Measurements from ENCODE around the gene SNAP47.

Gene SNAP47

DNA sequence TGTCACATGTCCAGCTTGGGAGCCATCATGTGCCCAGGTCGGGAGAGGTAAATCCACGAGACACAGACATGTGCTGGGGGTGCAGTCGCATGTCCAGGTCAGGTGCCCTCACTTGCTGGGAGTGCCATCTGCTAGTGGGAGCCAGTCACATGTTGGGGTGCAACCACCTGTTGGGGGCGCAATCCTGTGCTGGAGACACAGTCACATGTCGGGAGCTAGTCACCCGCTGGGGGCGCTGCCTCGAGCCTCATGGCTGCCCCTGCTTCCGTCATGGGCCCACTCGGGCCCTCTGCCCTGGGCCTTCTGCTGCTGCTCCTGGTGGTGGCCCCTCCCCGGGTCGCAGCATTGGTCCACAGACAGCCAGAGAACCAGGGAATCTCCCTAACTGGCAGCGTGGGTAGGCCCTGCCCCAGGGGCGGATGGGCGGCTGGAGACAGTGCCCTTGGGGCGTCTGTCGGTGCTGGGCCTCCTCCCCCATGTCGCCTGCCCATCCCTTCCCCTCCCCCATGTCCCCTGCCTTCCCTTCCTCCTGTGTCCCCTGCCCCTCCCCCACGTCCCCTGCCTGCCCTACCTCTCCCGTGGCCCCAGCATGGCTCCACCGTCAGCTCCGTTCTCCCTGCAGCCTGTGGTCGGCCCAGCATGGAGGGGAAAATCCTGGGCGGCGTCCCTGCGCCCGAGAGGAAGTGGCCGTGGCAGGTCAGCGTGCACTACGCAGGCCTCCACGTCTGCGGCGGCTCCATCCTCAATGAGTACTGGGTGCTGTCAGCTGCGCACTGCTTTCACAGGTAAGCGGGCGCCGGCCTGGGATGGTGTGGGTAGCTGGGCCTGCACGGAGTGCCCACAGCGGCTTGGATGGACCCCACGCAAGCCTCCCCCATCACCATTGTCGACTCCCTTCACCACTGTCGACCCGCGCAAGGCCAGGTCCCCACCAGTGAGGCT is 80.5 kb downstream of the SNAP47 start, which contains the start of gene PRSS38:
Gene PRSS38 (plus strand): TSS at position 208 of the 942 bp plus-strand sequence. CDS start 42 bp downstream, at position 250.
- no peak for TF ChIP-seq TAF1 (IDR thresholded peaks at IDR 0.05; ENCODE audit: borderline replicate concordance, insufficient read depth, low read length)
- no peak for TF ChIP-seq FOXP2 (optimal IDR thresholded peaks at IDR 0.05; ENCODE audit: borderline replicate concordance, extremely low read depth, extremely low read length, insufficient read depth)
- TF ChIP-seq, protein P1, sequence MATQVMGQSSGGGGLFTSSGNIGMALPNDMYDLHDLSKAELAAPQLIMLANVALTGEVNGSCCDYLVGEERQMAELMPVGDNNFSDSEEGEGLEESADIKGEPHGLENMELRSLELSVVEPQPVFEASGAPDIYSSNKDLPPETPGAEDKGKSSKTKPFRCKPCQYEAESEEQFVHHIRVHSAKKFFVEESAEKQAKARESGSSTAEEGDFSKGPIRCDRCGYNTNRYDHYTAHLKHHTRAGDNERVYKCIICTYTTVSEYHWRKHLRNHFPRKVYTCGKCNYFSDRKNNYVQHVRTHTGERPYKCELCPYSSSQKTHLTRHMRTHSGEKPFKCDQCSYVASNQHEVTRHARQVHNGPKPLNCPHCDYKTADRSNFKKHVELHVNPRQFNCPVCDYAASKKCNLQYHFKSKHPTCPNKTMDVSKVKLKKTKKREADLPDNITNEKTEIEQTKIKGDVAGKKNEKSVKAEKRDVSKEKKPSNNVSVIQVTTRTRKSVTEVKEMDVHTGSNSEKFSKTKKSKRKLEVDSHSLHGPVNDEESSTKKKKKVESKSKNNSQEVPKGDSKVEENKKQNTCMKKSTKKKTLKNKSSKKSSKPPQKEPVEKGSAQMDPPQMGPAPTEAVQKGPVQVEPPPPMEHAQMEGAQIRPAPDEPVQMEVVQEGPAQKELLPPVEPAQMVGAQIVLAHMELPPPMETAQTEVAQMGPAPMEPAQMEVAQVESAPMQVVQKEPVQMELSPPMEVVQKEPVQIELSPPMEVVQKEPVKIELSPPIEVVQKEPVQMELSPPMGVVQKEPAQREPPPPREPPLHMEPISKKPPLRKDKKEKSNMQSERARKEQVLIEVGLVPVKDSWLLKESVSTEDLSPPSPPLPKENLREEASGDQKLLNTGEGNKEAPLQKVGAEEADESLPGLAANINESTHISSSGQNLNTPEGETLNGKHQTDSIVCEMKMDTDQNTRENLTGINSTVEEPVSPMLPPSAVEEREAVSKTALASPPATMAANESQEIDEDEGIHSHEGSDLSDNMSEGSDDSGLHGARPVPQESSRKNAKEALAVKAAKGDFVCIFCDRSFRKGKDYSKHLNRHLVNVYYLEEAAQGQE (IDR thresholded peaks at IDR 0.05; ENCODE audit: insufficient read depth in 1 of 2, low read depth in 2 of 2, low read length in 2 of 2) = no peak
- no peak for TF ChIP-seq SIN3A (IDR thresholded peaks at IDR 0.05; ENCODE audit: borderline replicate concordance, insufficient read depth, low read length)
- TF ChIP-seq POLR2AphosphoS5 (IDR thresholded peaks at IDR 0.05; ENCODE audit: low read depth, low read length) = no peak

DNA sequence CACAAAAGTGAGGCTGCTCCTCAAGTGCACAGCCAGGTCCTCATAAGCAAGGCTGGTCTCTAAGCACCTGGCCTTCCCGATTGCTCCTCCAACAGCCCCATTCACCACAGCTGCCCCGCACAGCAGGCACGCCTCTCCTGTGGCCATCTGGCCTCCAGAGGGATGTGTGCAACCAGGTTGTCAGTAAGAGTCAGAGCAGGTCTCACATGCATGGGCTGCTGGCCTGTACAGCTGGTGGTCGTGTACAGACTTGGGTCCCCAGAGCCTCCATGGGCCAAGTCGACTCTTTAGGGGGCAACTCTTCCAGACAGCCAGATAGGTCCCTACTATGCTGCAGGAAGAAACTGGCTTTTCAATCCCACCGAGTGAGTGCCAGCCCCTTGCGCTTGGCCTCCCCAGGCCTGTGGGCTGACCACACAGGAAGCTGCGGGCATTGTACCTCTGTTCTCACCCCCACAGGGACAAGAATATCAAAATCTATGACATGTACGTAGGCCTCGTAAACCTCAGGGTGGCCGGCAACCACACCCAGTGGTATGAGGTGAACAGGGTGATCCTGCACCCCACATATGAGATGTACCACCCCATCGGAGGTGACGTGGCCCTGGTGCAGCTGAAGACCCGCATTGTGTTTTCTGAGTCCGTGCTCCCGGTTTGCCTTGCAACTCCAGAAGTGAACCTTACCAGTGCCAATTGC is 81.7 kb downstream of the SNAP47 start:
- TF ChIP-seq TAF1 (IDR thresholded peaks at IDR 0.05; ENCODE audit: borderline replicate concordance, insufficient read depth, low read length) (no peak), POLR2AphosphoS5 (IDR thresholded peaks at IDR 0.05; ENCODE audit: low read depth, low read length) (no peak), FOXP2 (optimal IDR thresholded peaks at IDR 0.05; ENCODE audit: borderline replicate concordance, extremely low read depth, extremely low read length, insufficient read depth) (no peak), SIN3A (IDR thresholded peaks at IDR 0.05; ENCODE audit: borderline replicate concordance, insufficient read depth, low read length) (no peak)
- TF ChIP-seq, protein P1 (IDR thresholded peaks at IDR 0.05; ENCODE audit: insufficient read depth in 1 of 2, low read depth in 2 of 2, low read length in 2 of 2) = no peak

DNA sequence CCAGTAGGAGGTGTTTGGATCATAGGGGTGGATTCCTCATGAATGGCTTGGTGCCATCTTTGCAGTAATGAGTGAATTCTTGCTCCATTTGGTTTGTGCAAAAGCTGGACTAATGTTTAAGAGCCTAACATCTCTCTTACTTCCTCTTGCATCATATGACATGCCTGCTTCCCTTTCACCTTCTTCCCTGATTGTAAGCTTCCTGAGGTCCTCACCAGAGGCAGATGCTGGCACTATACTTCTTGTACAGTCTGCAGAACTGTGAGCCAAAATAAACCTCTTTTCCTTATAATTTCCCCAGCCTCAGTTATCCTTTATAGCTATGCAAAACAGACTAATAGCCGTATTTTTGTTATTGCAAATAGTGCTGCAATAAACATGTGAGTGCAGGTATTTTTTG is 88.3 kb downstream of the SNAP47 start:
- TF ChIP-seq FOXP2 (optimal IDR thresholded peaks at IDR 0.05; ENCODE audit: borderline replicate concordance, extremely low read depth, extremely low read length, insufficient read depth) (no peak), SIN3A (IDR thresholded peaks at IDR 0.05; ENCODE audit: borderline replicate concordance, insufficient read depth, low read length) (no peak), POLR2AphosphoS5 (IDR thresholded peaks at IDR 0.05; ENCODE audit: low read depth, low read length) (no peak), TAF1 (IDR thresholded peaks at IDR 0.05; ENCODE audit: borderline replicate concordance, insufficient read depth, low read length) (no peak)
- TF ChIP-seq, protein P1 (IDR thresholded peaks at IDR 0.05; ENCODE audit: insufficient read depth in 1 of 2, low read depth in 2 of 2, low read length in 2 of 2) = no peak

DNA sequence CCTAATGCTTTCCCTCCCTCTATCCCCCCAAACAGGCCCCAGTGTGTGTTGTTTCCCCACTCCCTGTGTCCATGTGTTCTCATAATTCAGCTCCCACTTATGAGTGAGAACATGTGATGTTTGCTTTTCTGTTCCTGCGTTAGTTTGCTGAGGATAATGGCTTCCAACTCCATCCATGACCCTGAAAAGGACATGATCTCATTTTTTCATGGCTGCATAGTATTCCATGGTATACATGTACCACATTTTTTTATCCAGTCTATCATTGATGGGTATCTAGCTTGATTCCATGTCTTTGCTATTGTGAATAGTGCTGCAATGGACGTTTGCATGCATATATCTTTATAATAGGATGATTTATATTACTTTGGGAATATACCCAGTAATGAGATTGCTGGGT is 89.0 kb downstream of the SNAP47 start:
- TF ChIP-seq, protein P1 (IDR thresholded peaks at IDR 0.05; ENCODE audit: insufficient read depth in 1 of 2, low read depth in 2 of 2, low read length in 2 of 2) = no peak
- TF ChIP-seq FOXP2 (optimal IDR thresholded peaks at IDR 0.05; ENCODE audit: borderline replicate concordance, extremely low read depth, extremely low read length, insufficient read depth) (no peak), TAF1 (IDR thresholded peaks at IDR 0.05; ENCODE audit: borderline replicate concordance, insufficient read depth, low read length) (no peak), POLR2AphosphoS5 (IDR thresholded peaks at IDR 0.05; ENCODE audit: low read depth, low read length) (no peak), SIN3A (IDR thresholded peaks at IDR 0.05; ENCODE audit: borderline replicate concordance, insufficient read depth, low read length) (no peak)

All from PFSK-1 (cell line).